ENCODE measurements around the gene SYCN. TPM values are rescaled to one million over a fixed set of nuclear protein-coding genes. Genes with fewer than 3 reads are reported as not detected.
A peak's percentile ranks its signal among the peaks of the same experiment; 100 is the strongest.

SYCN gene
- total RNA-seq, 4 donors from 2014 or later = 1.3 to 6.0 TPM; not detected in 2

DNA sequence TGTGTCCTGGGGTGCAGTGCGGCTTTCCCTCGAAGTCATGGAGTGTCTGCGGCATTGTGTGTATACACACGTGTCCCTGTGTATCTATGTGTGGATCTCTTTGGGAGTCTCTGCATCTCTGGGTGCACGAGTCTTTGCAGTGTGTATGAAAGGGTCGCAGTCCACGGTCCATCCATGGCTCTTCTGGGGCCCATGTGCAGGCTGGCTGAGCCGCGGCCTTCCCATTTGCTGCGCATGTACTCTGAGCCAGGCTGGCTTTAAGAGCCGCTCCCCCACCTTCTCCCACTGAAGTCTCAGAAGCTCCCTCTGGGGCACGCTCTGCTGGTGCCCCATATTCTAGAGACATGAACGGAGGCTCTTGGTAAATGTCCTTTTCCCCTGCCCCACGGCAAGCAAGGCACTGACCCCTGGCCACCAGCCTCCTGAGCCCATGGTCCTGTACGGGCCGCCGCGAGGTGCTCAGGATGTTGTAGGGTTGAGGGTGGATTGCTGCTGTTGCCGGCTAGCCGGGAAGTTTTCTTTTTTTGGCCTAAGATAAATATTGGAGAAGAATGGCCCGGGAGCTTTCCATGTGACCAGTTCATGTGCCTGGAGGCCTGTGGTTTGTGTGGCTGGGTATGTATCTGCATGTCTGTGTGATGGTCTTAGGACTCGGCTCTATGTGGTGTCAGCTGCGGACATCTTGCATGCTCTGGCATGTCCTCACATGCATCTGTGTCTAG, 46.6 kb downstream of the SYCN start:
- TF ChIP-seq EP300 (IDR thresholded peaks at IDR 0.05) (no peak), POLR2A (IDR thresholded peaks at IDR 0.05) (no peak)
- TF ChIP-seq, protein P1, sequence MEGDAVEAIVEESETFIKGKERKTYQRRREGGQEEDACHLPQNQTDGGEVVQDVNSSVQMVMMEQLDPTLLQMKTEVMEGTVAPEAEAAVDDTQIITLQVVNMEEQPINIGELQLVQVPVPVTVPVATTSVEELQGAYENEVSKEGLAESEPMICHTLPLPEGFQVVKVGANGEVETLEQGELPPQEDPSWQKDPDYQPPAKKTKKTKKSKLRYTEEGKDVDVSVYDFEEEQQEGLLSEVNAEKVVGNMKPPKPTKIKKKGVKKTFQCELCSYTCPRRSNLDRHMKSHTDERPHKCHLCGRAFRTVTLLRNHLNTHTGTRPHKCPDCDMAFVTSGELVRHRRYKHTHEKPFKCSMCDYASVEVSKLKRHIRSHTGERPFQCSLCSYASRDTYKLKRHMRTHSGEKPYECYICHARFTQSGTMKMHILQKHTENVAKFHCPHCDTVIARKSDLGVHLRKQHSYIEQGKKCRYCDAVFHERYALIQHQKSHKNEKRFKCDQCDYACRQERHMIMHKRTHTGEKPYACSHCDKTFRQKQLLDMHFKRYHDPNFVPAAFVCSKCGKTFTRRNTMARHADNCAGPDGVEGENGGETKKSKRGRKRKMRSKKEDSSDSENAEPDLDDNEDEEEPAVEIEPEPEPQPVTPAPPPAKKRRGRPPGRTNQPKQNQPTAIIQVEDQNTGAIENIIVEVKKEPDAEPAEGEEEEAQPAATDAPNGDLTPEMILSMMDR (IDR thresholded peaks at IDR 0.05) = no peak
- 51 to 62% methylated on average over 23 of the region's 23 CpGs for WGBS, 2 donors
- H3K27ac ChIP-seq = peak overlapping the region in 1 of 4 donors; percentile 73
- peaks cover 0 to 7% (median 0%) of the 10 kb centered on the region in 3 donors for H3K36me3 ChIP-seq
- no peak for DNase-seq (ENCODE audit: low spot score in 2 of 2)
- no peak overlapping the region for H3K4me3 ChIP-seq
- no peaks in the 10 kb centered on the region for H3K27me3 ChIP-seq
- peaks cover 0 to 83% (median 34%) of the 10 kb centered on the region in 4 donors for H3K4me1 ChIP-seq
- H3K9me3 ChIP-seq = no peaks in the 10 kb centered on the region

GRCh38 chr19:39156326-39157230, 47.5 kb downstream of the SYCN start:
- TF ChIP-seq, protein P1 (IDR thresholded peaks at IDR 0.05) = no peak
- no peak for TF ChIP-seq POLR2A (IDR thresholded peaks at IDR 0.05)
- TF ChIP-seq EP300 (IDR thresholded peaks at IDR 0.05) = no peak
- Histone ChIP-seq H3K4me1 (peaks cover 0 to 78% (median 34%) of the 10 kb centered on the region in 4 donors), H3K27ac (peak overlapping the region in 2 of 4 donors; percentile 41 to 73), H3K9me3 (no peaks in the 10 kb centered on the region), H3K27me3 (no peaks in the 10 kb centered on the region), H3K36me3 (peaks cover 0 to 7% (median 0%) of the 10 kb centered on the region in 3 donors), H3K4me3 (peak overlapping the region in 1 of 4 donors; percentile 19)
- WGBS, 2 donors = 16 to 42% methylated on average over 11 to 17 of the region's 24 CpGs
- DNase-seq (ENCODE audit: low spot score in 2 of 2) = no peak

- Histone ChIP-seq H3K36me3 (peaks cover 0 to 7% (median 0%) of the 10 kb centered on the region in 3 donors), H3K27me3 (no peaks in the 10 kb centered on the region), H3K4me1 (peaks cover 0 to 77% (median 36%) of the 10 kb centered on the region in 4 donors), H3K4me3 (no peak overlapping the region), H3K9me3 (no peaks in the 10 kb centered on the region), H3K27ac (peak overlapping the region in 1 of 4 donors; percentile 73)
- 73 to 80% methylated on average over 14 to 15 of the region's 15 CpGs for WGBS, 2 donors
- DNase-seq (ENCODE audit: low spot score in 2 of 2) = no peak
- TF ChIP-seq POLR2A (IDR thresholded peaks at IDR 0.05) (no peak), EP300 (IDR thresholded peaks at IDR 0.05) (no peak)
- TF ChIP-seq, protein P1 (IDR thresholded peaks at IDR 0.05) = no peak
Observed at GRCh38 chr19:39155741-39156140, 48.3 kb downstream of the SYCN start.

- H3K4me1 ChIP-seq = peaks cover 0 to 74% (median 33%) of the 10 kb centered on the region in 4 donors
- no peak overlapping the region for H3K4me3 ChIP-seq
- WGBS, 2 donors = 78 to 80% methylated on average over 8 to 11 of the region's 11 CpGs
- no peaks in the 10 kb centered on the region for H3K9me3 ChIP-seq
- H3K27ac ChIP-seq = peak overlapping the region in 2 of 4 donors; percentile 41 to 73
- no peak for TF ChIP-seq EP300 (IDR thresholded peaks at IDR 0.05)
- no peak for TF ChIP-seq POLR2A (IDR thresholded peaks at IDR 0.05)
- TF ChIP-seq, protein P1 (IDR thresholded peaks at IDR 0.05) = no peak
- no peak for DNase-seq (ENCODE audit: low spot score in 2 of 2)
- H3K27me3 ChIP-seq = no peaks in the 10 kb centered on the region
- peaks cover 0 to 7% (median 0%) of the 10 kb centered on the region in 3 donors for H3K36me3 ChIP-seq
Observed at GRCh38 chr19:39155114-39155700, 48.9 kb downstream of the SYCN start.

All from tibial nerve (tissue), 4 donors.